Activated T-helper 17 cell treated with anti-CD3 and anti-CD28 coated beads, Interleukin-2, amount 50 U/mL, for 72 hours (primary cell): ENCODE data around the gene SLC16A14. TPM values are rescaled to one million over a fixed set of nuclear protein-coding genes. Genes with fewer than 3 reads are reported as not detected.

ENCODE experiments used
- ATAC-seq: fragments of 150-1000 bp; cut with Tn5 transposase; replicated peaks from 2 replicates; pipeline ENCODE4 v1.10.0; 2021; ENCODE audit warnings: mild to moderate bottlenecking, moderate library complexity
- H3K27ac Mint-ChIP-seq: one replicate; pipeline ENCODE4 v1.8.0; 2022; ENCODE audit warnings: mixed read lengths
- H3K27me3 Mint-ChIP-seq: one replicate; pipeline ENCODE4 v1.8.0; 2022; ENCODE audit warnings: mixed read lengths
- H3K36me3 Mint-ChIP-seq: one replicate; pipeline ENCODE4 v1.8.0; 2022; ENCODE audit warnings: low read depth, mild to moderate bottlenecking, mixed read lengths
- H3K4me1 Mint-ChIP-seq: one replicate; pipeline ENCODE4 v1.8.0; 2022; ENCODE audit warnings: mixed read lengths
- H3K4me3 Mint-ChIP-seq: one replicate; pipeline ENCODE4 v1.8.0; 2022; ENCODE audit warnings: mild to moderate bottlenecking, mixed read lengths
- H3K9me3 Mint-ChIP-seq: one replicate; pipeline ENCODE4 v1.8.0; 2022; ENCODE audit warnings: mixed read lengths
- total RNA-seq, 2 donors: library from RNA; stranded (reverse); gene quantifications; one replicate each; pipeline ENCODE4 v1.2.3, GENCODE V29; 2022

The SLC16A14 gene
- total RNA-seq, 2 donors from 2014 or later, result not detected

DNA sequence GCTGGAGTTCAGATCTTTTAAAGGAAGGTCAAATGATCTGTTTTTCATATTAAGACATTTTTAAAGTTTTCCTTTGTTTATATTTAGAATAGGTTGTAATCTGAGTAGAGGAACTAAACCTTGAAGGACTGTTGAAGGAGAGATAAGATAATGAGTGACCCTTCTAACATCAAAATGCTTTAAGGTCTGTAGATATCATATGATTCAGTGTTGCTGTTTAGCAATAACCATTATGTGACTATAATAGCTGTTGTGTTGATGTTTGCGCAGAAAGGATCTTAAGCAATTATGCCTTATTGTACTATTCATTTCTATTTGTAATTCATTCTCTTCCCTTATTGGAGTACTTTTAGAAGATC lies 60.0 kb downstream of the SLC16A14 start:
- H3K4me1 Mint-ChIP-seq, result no peaks in the 10 kb centered on the region
- ATAC-seq, result no peak
- H3K36me3 Mint-ChIP-seq, result no peaks in the 10 kb centered on the region
- H3K9me3 Mint-ChIP-seq, result no peaks in the 10 kb centered on the region
- H3K4me3 Mint-ChIP-seq, result no peak overlapping the region
- no peak overlapping the region for H3K27ac Mint-ChIP-seq
- no peaks in the 10 kb centered on the region for H3K27me3 Mint-ChIP-seq

DNA sequence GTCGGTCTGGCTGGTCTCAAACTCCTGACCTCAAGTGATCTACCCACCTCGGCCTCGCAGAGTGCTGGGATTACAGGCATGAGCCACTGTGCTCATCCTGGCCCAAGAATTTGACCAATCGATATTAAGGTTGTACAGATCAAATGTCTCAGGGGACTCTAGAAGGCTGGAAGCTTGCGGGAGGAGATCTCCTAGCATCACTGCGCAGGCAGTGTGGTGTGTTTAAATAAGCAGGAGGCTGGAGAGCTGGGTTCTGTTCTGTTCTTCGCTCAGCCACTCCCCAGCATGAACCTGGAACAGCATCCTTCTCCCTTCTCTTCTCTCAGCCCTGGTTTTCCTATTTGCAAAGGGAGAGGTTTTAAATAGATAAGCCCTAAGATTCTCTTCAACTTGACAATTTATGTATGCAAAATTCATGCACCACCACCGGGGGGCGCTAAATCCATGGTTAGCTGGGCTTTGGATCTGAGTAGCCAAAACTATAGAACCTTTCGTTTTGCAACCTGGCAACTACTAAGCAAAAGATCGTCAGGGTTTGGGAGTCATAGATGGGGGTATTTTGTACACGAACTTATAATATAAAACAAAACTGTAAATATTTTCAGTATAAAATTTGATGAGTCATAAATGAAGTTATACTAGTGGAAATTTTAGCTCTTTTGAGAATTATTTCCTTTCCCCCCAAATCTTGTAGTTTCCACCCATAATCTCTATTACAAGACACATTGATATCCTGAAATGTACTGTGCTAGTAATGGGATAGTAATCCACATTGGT lies 60.6 kb downstream of the SLC16A14 start:
- H3K4me1 Mint-ChIP-seq, result no peaks in the 10 kb centered on the region
- H3K27me3 Mint-ChIP-seq, result no peaks in the 10 kb centered on the region
- no peak overlapping the region for H3K4me3 Mint-ChIP-seq
- H3K36me3 Mint-ChIP-seq, result no peaks in the 10 kb centered on the region
- H3K9me3 Mint-ChIP-seq, result no peaks in the 10 kb centered on the region
- no peak overlapping the region for H3K27ac Mint-ChIP-seq
- peak; percentile 40 for ATAC-seq

DNA sequence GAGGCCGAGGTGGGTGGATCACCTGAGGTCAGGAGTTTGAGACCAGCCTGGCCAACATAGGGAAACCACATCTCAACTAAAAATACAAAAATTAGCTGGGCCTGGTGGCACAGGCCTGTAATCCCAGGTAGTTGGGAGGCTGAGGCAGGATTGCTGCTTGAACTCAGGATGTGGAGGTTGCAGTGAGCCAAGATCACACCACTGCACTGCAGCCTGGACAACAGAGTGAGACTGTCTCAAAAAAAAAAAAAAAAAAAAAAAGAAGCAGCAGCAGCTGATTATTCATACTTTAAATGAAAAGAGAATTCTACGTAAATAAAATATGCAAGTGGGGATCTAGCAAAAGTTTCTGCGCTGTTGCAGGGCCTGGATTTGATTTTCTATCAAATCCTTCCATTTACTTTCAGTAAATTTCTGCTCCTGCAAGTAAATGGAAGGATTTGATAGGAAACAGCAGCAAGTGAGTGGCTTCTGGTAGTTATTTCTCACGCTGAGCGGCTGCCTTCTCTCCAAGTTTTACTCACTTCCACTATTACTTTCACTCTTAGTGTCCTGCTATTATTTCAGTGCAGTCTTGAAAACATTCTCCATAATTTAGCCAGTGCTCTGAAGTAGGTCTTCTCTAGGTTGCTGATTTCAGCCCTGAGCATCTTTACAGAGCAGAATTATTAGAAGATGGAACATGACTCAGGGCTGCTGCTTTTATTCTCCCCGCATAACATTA lies 68.4 kb downstream of the SLC16A14 start:
- H3K4me1 Mint-ChIP-seq, result no peaks in the 10 kb centered on the region
- H3K9me3 Mint-ChIP-seq, result no peaks in the 10 kb centered on the region
- no peak overlapping the region for H3K27ac Mint-ChIP-seq
- no peaks in the 10 kb centered on the region for H3K36me3 Mint-ChIP-seq
- H3K27me3 Mint-ChIP-seq, result no peaks in the 10 kb centered on the region
- peak; percentile 76 for ATAC-seq
- no peak overlapping the region for H3K4me3 Mint-ChIP-seq

DNA sequence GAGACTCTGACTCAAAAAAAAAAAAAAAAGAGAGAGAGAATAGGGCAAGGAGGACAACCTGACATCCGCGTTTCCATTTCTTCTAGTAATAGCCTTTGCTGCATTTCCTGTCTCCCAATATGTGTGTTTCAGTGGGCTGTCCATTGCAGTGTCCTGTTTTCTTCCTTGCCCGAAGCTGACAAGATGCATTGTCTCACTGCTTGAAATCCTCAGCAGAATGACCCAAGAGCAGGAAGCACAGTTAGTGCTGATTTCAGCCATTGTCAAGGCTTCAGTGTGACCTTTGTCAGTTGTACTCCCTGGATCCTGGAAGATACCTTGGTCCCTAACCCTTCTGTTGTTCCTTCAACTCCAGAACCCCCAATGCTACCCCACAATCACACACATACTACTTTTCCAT lies 71.2 kb downstream of the SLC16A14 start:
- Mint-ChIP-seq H3K4me1 (no peaks in the 10 kb centered on the region), H3K27ac (no peak overlapping the region), H3K9me3 (no peaks in the 10 kb centered on the region), H3K4me3 (no peak overlapping the region), H3K36me3 (no peaks in the 10 kb centered on the region), H3K27me3 (no peaks in the 10 kb centered on the region)
- no peak for ATAC-seq

DNA sequence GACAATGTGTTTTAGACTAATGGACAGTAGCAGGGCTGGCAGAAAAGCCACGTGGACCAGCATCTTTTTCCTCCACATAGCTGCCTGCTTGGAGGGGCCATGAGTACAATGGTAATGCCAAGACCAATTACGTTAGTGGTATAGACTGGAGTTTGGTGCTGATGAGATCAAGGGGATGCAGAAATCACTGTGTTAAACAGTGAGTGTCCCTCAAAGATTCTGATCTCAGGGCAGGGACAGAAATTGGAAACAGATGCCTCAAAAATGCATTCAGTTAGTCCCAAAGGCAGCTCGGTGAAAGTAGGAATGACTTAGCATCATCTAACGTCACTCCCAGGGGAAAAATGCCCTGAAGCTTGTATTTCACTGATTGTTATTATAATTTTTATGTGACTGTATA lies 72.4 kb downstream of the SLC16A14 start:
- Mint-ChIP-seq H3K4me1 (no peaks in the 10 kb centered on the region), H3K9me3 (no peaks in the 10 kb centered on the region), H3K4me3 (no peak overlapping the region), H3K27me3 (no peaks in the 10 kb centered on the region), H3K27ac (no peak overlapping the region), H3K36me3 (no peaks in the 10 kb centered on the region)
- no peak for ATAC-seq

DNA sequence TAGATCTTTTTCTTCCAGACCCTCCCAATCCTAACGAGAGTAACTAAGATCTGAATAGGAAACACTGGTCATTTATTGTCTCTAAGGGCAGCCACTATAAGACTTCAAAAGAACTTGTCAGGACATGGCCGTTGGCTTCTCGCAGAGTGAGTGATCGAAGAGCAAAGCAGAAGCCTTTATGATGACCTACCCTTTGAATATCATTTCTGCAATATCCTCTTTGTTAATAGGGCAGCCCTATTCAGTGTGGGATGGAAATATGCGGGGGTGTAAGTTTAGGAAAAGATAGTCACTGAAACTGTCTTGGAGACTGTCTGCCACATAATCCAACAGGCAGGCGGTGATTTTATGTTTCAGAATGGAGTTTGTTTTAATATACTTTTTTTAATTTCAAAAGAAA lies 75.5 kb downstream of the SLC16A14 start:
- no peak for ATAC-seq
- Mint-ChIP-seq H3K4me3 (no peak overlapping the region), H3K4me1 (no peaks in the 10 kb centered on the region), H3K27ac (no peak overlapping the region), H3K36me3 (no peaks in the 10 kb centered on the region), H3K27me3 (no peaks in the 10 kb centered on the region), H3K9me3 (no peaks in the 10 kb centered on the region)

Other genes with a start within 250 kb of the SLC16A14 start
- 100 to 1,000 TPM; 224 to 301 TPM for gene TRIP12, start 146.9 kb downstream of the SLC16A14 start, total RNA-seq
- under 1 TPM; 0.37 to 0.67 TPM for gene FBXO36, start 146.4 kb downstream of the SLC16A14 start, total RNA-seq
- 10 to 100 TPM; 53.1 to 56.8 TPM for gene SP110, start 151.1 kb upstream of the SLC16A14 start, total RNA-seq
- gene SP140, start 156.8 kb upstream of the SLC16A14 start, total RNA-seq, result 10 to 100 TPM; 60.8 to 91.7 TPM